IPS DF 4.7 (cell line): ENCODE results near the gene AREL1.

ENCODE experiments used
- DNase-seq: peaks from one replicate; pipeline ENCODE4 v3.0.0-alpha.2; 2013; ENCODE audit warnings: low spot score; ENCODE audit errors: extremely low read depth

The AREL1 gene

GRCh38 chr14:74636424-74637177 lies 76.3 kb downstream of the AREL1 start:
- DNase-seq, result no peak

GRCh38 chr14:74635847-74636246 lies 77.0 kb downstream of the AREL1 start:
- DNase-seq, result no peak

GRCh38 chr14:74634964-74635363 lies 77.9 kb downstream of the AREL1 start:
- DNase-seq, result no peak

GRCh38 chr14:74634481-74634880 lies 78.4 kb downstream of the AREL1 start:
- no peak for DNase-seq

GRCh38 chr14:74630881-74631690 lies 81.8 kb downstream of the AREL1 start:
- no peak for DNase-seq

- no peak for DNase-seq
Observed at GRCh38 chr14:74628418-74628817, 84.5 kb downstream of the AREL1 start.

GRCh38 chr14:74627076-74627475 lies 85.8 kb downstream of the AREL1 start:
- no peak for DNase-seq

GRCh38 chr14:74622257-74622656 lies 90.6 kb downstream of the AREL1 start:
- no peak for DNase-seq

- no peak for DNase-seq
Observed at GRCh38 chr14:74621556-74621955, 91.3 kb downstream of the AREL1 start.

- no peak for DNase-seq
Observed at GRCh38 chr14:74620923-74621322, 92.0 kb downstream of the AREL1 start.

- no peak for DNase-seq
Observed at GRCh38 chr14:74620497-74620921, 92.4 kb downstream of the AREL1 start.

- no peak for DNase-seq
Observed at GRCh38 chr14:74619672-74620131, 93.2 kb downstream of the AREL1 start.

GRCh38 chr14:74618078-74618952 lies 94.6 kb downstream of the AREL1 start:
- DNase-seq, result no peak

GRCh38 chr14:74616996-74617700 lies 95.7 kb downstream of the AREL1 start:
- DNase-seq, result no peak

- DNase-seq, result no peak
Observed at GRCh38 chr14:74616507-74616906, 96.4 kb downstream of the AREL1 start.

- DNase-seq, result no peak
Observed at GRCh38 chr14:74615735-74616134, 97.1 kb downstream of the AREL1 start.

GRCh38 chr14:74614508-74615495 lies 98.1 kb downstream of the AREL1 start:
- no peak for DNase-seq

- DNase-seq, result no peak
Observed at GRCh38 chr14:74613211-74613914, 99.5 kb downstream of the AREL1 start.
